Measurements from ENCODE around the gene MAPK8IP2. TPM values are rescaled to one million over a fixed set of nuclear protein-coding genes. Genes with fewer than 3 reads are reported as not detected.

MAPK8IP2 gene
- total and polyA plus RNA-seq, 12 donors = 3.9 to 30.1 (median 16.7) TPM

DNA sequence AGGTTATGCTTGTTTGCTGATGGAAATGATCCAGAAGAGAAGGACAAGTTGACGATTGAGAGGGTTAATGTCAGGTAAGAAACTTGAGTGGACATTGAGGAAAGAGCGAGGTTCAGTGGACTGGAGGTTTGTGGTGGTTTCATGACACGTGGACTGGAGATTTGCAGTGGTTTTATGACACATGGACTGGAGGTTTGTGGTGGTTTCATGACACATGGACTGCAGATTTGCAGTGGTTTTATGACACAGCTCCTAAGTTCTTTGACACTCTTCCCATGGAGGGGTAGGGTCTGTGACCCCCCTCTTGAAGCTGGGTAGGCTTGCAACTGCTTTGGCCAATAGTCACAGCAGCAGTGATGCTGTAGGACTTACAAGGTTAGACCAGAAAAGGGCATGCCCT lies 5.4 kb upstream of the MAPK8IP2 start:
- 87 to 93% (median 89%) methylated on average over 3 of the region's 3 CpGs for WGBS, 4 donors
- Histone ChIP-seq H3K27me3 (no peaks in the 10 kb centered on the region), H3K4me1 (replicated peaks in 1 of 2) (peaks cover 0 to 4% of the 10 kb centered on the region in 2 donors), H3K27ac (no peak overlapping the region), H3K4me3 (no peak overlapping the region), H3K9me3 (replicated peaks in 1 of 3) (no peaks in the 10 kb centered on the region), H3K36me3 (replicated peaks in 1 of 2) (no peaks in the 10 kb centered on the region)
- no peak for DNase-seq
- intact Hi-C loops (cut with DNase I) = no loop called here
- TF ChIP-seq, protein P1, sequence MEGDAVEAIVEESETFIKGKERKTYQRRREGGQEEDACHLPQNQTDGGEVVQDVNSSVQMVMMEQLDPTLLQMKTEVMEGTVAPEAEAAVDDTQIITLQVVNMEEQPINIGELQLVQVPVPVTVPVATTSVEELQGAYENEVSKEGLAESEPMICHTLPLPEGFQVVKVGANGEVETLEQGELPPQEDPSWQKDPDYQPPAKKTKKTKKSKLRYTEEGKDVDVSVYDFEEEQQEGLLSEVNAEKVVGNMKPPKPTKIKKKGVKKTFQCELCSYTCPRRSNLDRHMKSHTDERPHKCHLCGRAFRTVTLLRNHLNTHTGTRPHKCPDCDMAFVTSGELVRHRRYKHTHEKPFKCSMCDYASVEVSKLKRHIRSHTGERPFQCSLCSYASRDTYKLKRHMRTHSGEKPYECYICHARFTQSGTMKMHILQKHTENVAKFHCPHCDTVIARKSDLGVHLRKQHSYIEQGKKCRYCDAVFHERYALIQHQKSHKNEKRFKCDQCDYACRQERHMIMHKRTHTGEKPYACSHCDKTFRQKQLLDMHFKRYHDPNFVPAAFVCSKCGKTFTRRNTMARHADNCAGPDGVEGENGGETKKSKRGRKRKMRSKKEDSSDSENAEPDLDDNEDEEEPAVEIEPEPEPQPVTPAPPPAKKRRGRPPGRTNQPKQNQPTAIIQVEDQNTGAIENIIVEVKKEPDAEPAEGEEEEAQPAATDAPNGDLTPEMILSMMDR (IDR thresholded peaks at IDR 0.05) = no peak
- no peak for TF ChIP-seq POLR2A (IDR thresholded peaks at IDR 0.05)

DNA sequence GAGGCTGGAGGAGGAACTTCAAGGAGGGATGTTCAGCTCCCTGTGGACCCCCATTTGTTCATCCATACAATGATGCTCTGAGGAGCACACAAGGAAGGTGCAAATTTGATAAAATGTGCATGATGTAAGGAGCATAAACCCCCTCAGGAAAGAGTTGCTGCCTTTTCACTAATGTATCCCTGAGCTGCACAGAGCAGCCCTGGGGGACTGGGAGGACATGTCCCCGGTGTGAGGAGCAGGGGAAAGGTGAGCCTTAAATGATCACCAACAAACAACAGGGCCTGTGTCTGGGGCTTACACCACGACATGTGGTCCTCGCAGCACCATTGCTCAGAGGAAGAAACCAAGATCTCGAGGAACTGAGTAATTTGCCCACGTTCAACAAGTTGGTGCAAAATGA lies 3.5 kb upstream of the MAPK8IP2 start:
- no peak overlapping the region for H3K4me3 ChIP-seq
- no peak for TF ChIP-seq POLR2A (IDR thresholded peaks at IDR 0.05)
- TF ChIP-seq, protein P1 (IDR thresholded peaks at IDR 0.05) = no peak
- intact Hi-C loops (cut with DNase I) = no loop called here
- no peaks in the 10 kb centered on the region for H3K27me3 ChIP-seq
- H3K4me1 ChIP-seq (replicated peaks in 1 of 2) = peaks cover 0 to 5% of the 10 kb centered on the region in 2 donors
- 74 to 96% (median 92%) methylated on average over 5 of the region's 5 CpGs for WGBS, 4 donors
- H3K9me3 ChIP-seq (replicated peaks in 1 of 3) = no peaks in the 10 kb centered on the region
- H3K36me3 ChIP-seq (replicated peaks in 1 of 2) = no peaks in the 10 kb centered on the region
- DNase-seq = no peak
- H3K27ac ChIP-seq = no peak overlapping the region

DNA sequence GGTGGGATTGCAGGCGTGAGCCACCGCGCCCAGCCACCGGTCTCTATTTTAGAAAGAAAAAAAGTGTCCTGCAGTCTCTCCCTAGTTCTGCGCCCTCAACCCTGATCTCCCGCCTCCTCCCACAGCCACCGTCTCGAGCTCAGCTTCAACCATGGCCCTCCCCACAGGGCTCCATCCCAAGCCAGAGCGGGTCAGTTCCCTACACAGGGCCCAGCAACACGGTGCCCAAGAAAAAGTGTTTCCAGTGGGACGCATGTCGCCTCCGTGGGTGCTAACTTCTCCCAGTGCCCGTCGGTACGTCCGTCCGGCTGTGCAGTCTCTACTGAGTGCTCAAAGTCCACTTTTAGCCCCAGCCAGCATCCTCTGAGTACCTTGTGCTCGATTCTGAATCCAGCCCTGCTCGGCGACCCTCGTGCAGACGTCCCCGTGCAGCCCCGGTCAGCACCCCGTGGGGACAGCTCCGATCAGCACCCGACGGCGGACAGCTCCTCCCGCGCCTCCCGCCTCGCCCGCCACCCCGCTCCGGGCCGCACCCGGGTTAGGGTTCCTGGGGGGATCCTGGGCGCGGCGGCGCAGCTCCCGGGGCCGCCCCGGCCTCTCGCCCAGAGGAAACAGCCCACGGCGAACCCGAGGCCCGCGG lies 657 bp upstream of the MAPK8IP2 start:
- DNase-seq = peak in 6 of 7 donors; percentile 60 to 69 (median 62)
- intact Hi-C loops (cut with DNase I) = no loop called here
- TF ChIP-seq POLR2A (IDR thresholded peaks at IDR 0.05) = no peak
- TF ChIP-seq, protein P1 (IDR thresholded peaks at IDR 0.05) = no peak
- Histone ChIP-seq H3K4me3 (peak overlapping the region in 1 of 4 donors; percentile 68), H3K27me3 (peaks cover 6% of the 10 kb centered on the region), H3K36me3 (replicated peaks in 1 of 2) (peaks cover 0 to 4% of the 10 kb centered on the region in 2 donors), H3K27ac (peak overlapping the region in 1 of 5 donors; percentile 16), H3K9me3 (replicated peaks in 1 of 3) (no peaks in the 10 kb centered on the region), H3K4me1 (replicated peaks in 1 of 2) (peaks cover 0 to 5% of the 10 kb centered on the region in 2 donors)
- WGBS, 4 donors = 13 to 20% (median 15%) methylated on average over 27 to 52 of the region's 52 CpGs

DNA sequence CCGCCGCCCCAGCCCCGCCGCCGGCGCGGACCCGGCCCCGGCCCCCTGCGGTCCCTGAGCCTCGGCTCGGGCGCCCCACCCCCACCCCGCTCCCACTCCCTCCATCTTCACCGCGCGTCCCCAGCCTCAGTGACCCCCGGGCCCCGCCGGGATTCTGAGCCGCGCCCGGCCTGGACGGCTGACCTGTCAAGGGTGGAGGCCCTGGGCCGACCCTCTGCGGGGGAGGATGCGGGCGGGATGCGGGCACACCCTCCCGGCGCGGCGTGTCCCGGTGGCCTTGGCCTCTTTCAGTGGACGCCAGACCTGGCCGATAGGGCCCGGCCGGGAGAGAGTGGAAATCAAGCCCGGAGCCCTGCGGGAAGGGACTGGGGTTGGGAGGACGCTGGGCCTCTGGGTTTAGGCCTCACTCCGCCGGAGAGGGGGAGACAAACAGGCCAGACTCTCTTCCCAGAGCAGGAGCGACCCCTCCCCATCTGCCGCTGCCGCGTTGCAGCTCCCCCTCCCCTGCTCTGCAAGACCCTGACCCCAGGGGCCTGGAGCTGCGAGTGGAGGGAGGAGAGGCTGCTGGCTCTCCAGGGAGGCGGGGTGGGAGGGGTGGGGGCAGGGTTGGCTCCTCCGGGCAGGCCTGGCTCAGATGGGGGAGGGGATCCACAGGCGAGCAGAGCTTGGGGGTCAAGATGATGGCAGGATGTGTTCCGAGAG lies 525 bp downstream of the MAPK8IP2 start:
- WGBS, 4 donors = 9 to 38% (median 20%) methylated on average over 4 to 52 of the region's 52 CpGs
- Histone ChIP-seq H3K4me3 (peak overlapping the region in 1 of 4 donors; percentile 68), H3K27me3 (peaks cover 6% of the 10 kb centered on the region), H3K27ac (peak overlapping the region in 1 of 5 donors; percentile 30), H3K36me3 (replicated peaks in 1 of 2) (peaks cover 0 to 14% of the 10 kb centered on the region in 2 donors), H3K4me1 (replicated peaks in 1 of 2) (peaks cover 0 to 5% of the 10 kb centered on the region in 2 donors), H3K9me3 (replicated peaks in 1 of 3) (no peaks in the 10 kb centered on the region)
- DNase-seq = peak in 2 of 7 donors; percentile 55 to 56
- intact Hi-C loops (cut with DNase I) = no loop called here
- TF ChIP-seq, protein P1 (IDR thresholded peaks at IDR 0.05) = no peak
- TF ChIP-seq POLR2A (IDR thresholded peaks at IDR 0.05) = no peak

Data from adrenal gland (tissue), 12 donors.